Ishikawa (cell line): ENCODE measurements around the gene NSD2.

Experiments used
- CREB1 ChIP-seq: IDR thresholded peaks from 2 replicates; pipeline ENCODE4 v1.6.1; 2012; ENCODE audit warnings: low read depth
- EGR1 ChIP-seq: IDR thresholded peaks from 2 replicates; pipeline ENCODE4 v1.6.1; 2012
- RAD21 ChIP-seq: IDR thresholded peaks from 2 replicates; pipeline ENCODE4 v1.6.1; 2012; ENCODE audit warnings: low read depth
- REST ChIP-seq: IDR thresholded peaks from 2 replicates; pipeline ENCODE4 v1.6.1; 2012; ENCODE audit warnings: low read depth, mild to moderate bottlenecking
- TAF1 ChIP-seq: IDR thresholded peaks from 2 replicates; pipeline ENCODE4 v1.6.1; 2012; ENCODE audit warnings: low read depth, mild to moderate bottlenecking
- TCF12 ChIP-seq: IDR thresholded peaks from 2 replicates; pipeline ENCODE4 v1.6.1; 2012; ENCODE audit warnings: low read depth
- YY1 ChIP-seq: IDR thresholded peaks from 2 replicates; pipeline ENCODE4 v1.6.1; 2012; ENCODE audit warnings: low read depth
- ZBTB7A ChIP-seq: IDR thresholded peaks from 2 replicates; pipeline ENCODE4 v1.6.1; 2012; ENCODE audit warnings: low read depth

DNA sequence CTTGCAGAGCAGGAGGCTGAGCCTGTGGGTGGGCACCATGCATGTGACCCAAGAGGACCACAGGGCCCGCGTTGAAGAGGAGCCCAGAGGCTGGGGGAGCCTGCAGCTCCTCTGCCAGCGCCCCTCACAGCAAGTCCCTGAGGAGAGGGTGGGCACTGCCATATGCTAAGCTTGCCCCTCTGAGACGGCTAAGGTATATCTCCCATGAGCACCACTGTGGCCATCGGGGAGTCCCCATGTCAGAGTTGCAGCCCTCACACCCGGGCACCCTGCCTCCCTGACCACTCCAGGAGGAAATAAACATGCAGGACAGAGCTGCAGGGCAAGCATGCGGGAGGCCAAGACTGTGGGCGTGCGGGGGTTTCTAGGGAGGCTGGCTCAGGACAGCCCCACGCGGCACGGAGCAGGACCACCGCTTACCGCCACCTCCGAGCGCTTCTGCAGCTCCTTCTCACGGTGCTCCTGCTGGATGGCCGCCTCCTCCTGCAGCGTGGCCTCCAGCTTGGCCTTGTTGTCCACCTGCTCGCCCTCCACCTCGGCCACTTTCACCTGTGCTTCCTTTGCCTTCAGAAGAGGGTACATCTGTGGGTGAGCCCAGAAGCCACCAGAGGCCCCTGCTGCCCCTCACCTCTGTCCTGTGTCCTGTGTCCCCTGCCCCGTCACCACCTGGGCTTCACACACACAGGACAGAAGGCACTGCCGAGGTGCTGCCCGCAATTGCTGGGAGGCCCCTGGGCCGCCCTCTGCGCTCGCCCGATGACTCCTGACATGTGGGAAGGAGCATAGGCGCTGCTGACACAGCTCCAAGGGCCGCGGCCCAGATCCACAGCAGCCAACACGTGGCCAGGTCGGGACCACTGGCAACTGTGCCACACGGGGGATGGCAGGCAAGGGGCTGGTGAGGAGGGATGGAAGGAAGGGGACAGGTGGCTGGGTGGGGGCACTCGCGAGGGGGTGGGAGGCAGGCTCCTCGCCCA lies 48.3 kb upstream of the NSD2 start:
- TF ChIP-seq YY1 (no peak), TAF1 (no peak), TCF12 (no peak), REST (no peak), RAD21 (no peak), ZBTB7A (no peak), EGR1 (no peak), CREB1 (no peak)
